Adrenal gland (tissue), 12 donors: ENCODE data around the gene GSK3B. TPM values are rescaled to one million over a fixed set of nuclear protein-coding genes. Genes with fewer than 3 reads are reported as not detected.

Experiments
- DNase-seq, 7 donors: peaks; one replicate each; pipeline ENCODE4 v3.0.0-alpha.2; 2019 to 2020
- H3K27ac ChIP-seq, 5 donors: fragments of 200-600 bp; sonication (generic) in 4 of 5; 1 replicate in 3 of 5; 2 replicates in 2 of 5; pipeline versions ENCODE4 v1.5.1 to v1.8.0; 2016 to 2020; ENCODE audit warnings: mild to moderate bottlenecking in 1 of 5
- H3K27me3 ChIP-seq: fragments of 200-600 bp; 2 replicates; pipeline ENCODE4 v1.8.0; 2021
- H3K36me3 ChIP-seq, 2 donors: fragments of 200-600 bp; replicated peaks in 1 of 2; 1 replicate in 1 of 2; 2 replicates in 1 of 2; pipeline versions ENCODE4 v1.5.1 to v1.8.0; 2018 to 2022
- H3K4me1 ChIP-seq, 2 donors: fragments of 200-600 bp; replicated peaks in 1 of 2; 1 replicate in 1 of 2; 2 replicates in 1 of 2; pipeline versions ENCODE4 v1.5.1 to v1.8.0; 2018 to 2021
- H3K4me3 ChIP-seq, 4 donors: fragments of 200-600 bp; sonication (generic) in 3 of 4; one replicate each; pipeline ENCODE4 v1.5.1; 2016 to 2018
- H3K9me3 ChIP-seq, 3 donors: fragments of 200-600 bp; sonication (generic) in 1 of 3; replicated peaks in 1 of 3; 1 replicate in 2 of 3; 2 replicates in 1 of 3; pipeline versions ENCODE4 v1.5.1 to v1.8.0; 2016 to 2021
- CTCF ChIP-seq, 6 experiments: fragments of 450-650 bp in 4 of 6; fragments of 200-600 bp in 2 of 6; sonication (generic) in 1 of 6; IDR thresholded peaks; 1 replicate in 5 of 6; 2 replicates in 1 of 6; pipeline versions ENCODE4 v1.5.1 to v1.8.0; 2016 to 2021; ENCODE audit warnings: antibody characterized with exemption in 6 of 6, mild to moderate bottlenecking in 2 of 6, moderate library complexity in 1 of 6
- POLR2A ChIP-seq, 2 donors: fragments of 450-650 bp; IDR thresholded peaks; one replicate each; pipeline ENCODE4 v1.6.1; 2017; ENCODE audit warnings: antibody characterized with exemption in 2 of 2, mild to moderate bottlenecking in 2 of 2, moderate library complexity in 1 of 2
- WGBS, 4 donors: extraction: QIAGEN DNeasy Blood & Tissue Kit in 2 of 4; methylation state at CpG; one replicate each; pipeline versions ENCODE4 v1.1.5 to v1.1.7; 2013 to 2017; 5-methylcytosine and 5-hydroxymethylcytosine counted together
- intact Hi-C, 2 donors: fragments of 100-400 bp; cut with DNase I; formaldehyde crosslinking; loops; one replicate each; pipeline versions ENCODE4 v1.14.1 to v1.15.0; 2022 to 2023
- polyA plus RNA-seq, 3 donors: library from polyadenylated mRNA; stranded (reverse); fragments of 200-250 nt in 2 of 3; fragments of 350-450 nt in 1 of 3; fragmentation: Illumina TruSeq in 1 of 3; extraction: RNeasy Lipid Tissue Mini Kit (QIAGEN cat#74804) in 1 of 3; gene quantifications; one replicate each; pipeline ENCODE4 v1.2.3, GENCODE V29; 2013 to 2014
- total RNA-seq, 9 donors: library from RNA; depleted of rRNA in 4 of 9; stranded (reverse); fragments of >200 nt in 4 of 9; fragments of 120-200 nt in 1 of 9; fragmentation: NEBNext Ultra II Directional in 1 of 9; extraction: Animal tissue kit (Norgen Biotek cat#: 25700) in 1 of 9; gene quantifications; one replicate each; pipeline versions ENCODE4 v1.1.0 to v1.2.4, GENCODE V29; 2013 to 2023
- donor health status: healthy with polysubstance abuse.
- donor health status: Bipolar disorder and iron deficiency.
- donor health status: DM: yes; HTN: yes; CAD: no.
- donor health status: DM: no; HTN: no; CAD: no.
- donor health status: DM: no; HTN: no; CAD: no.
- donor health status: DM: yes; HTN: yes; CAD: no.

GSK3B gene
- total and polyA plus RNA-seq, 12 donors = 10.0 to 63.7 (median 44.8) TPM

- TF ChIP-seq CTCF (IDR thresholded peaks at IDR 0.05) = no peak
- no peak for TF ChIP-seq POLR2A (IDR thresholded peaks at IDR 0.05)
- Histone ChIP-seq H3K27me3 (no peaks in the 10 kb centered on the region), H3K36me3 (no peaks in the 10 kb centered on the region), H3K4me3 (no peak overlapping the region), H3K9me3 (no peaks in the 10 kb centered on the region), H3K4me1 (no peaks in the 10 kb centered on the region), H3K27ac (no peak overlapping the region)
- 89 to 98% (median 90%) methylated on average over 2 of the region's 2 CpGs for WGBS, 4 donors
- no peak for DNase-seq
- intact Hi-C loops = no loop called here
Measured at GRCh38 chr3:119786409-119786808, 307.8 kb downstream of the GSK3B start.

GRCh38 chr3:119783883-119784282 is 310.4 kb downstream of the GSK3B start:
- H3K4me3 ChIP-seq = no peak overlapping the region
- intact Hi-C loops = no loop called here
- peaks cover 6% of the 10 kb centered on the region in 2 donors for H3K4me1 ChIP-seq
- 68 to 73% (median 69%) methylated on average over 7 of the region's 7 CpGs for WGBS, 4 donors
- no peak for DNase-seq
- no peak overlapping the region for H3K27ac ChIP-seq
- TF ChIP-seq CTCF (IDR thresholded peaks at IDR 0.05) (no peak), POLR2A (IDR thresholded peaks at IDR 0.05) (no peak)
- no peaks in the 10 kb centered on the region for H3K9me3 ChIP-seq
- no peaks in the 10 kb centered on the region for H3K36me3 ChIP-seq
- no peaks in the 10 kb centered on the region for H3K27me3 ChIP-seq

GRCh38 chr3:119783255-119783654 is 311.0 kb downstream of the GSK3B start:
- DNase-seq = no peak
- Histone ChIP-seq H3K27me3 (no peaks in the 10 kb centered on the region), H3K9me3 (no peaks in the 10 kb centered on the region), H3K36me3 (no peaks in the 10 kb centered on the region), H3K4me3 (no peak overlapping the region), H3K4me1 (peaks cover 6% of the 10 kb centered on the region in 2 donors), H3K27ac (no peak overlapping the region)
- 75 to 87% (median 79%) methylated on average over 2 of the region's 2 CpGs for WGBS, 4 donors
- intact Hi-C loops = no loop called here
- TF ChIP-seq CTCF (IDR thresholded peaks at IDR 0.05) = no peak

- no peaks in the 10 kb centered on the region for H3K27me3 ChIP-seq
- no peak for TF ChIP-seq CTCF (IDR thresholded peaks at IDR 0.05)
- no peak for TF ChIP-seq POLR2A (IDR thresholded peaks at IDR 0.05)
- no peak overlapping the region for H3K27ac ChIP-seq
- intact Hi-C loops = no loop called here
- 95% methylated on average over 1 of the region's 1 CpG; no CpG with 5 or more reads in 2 of the 4 donors for WGBS, 4 donors
- no peaks in the 10 kb centered on the region for H3K9me3 ChIP-seq
- H3K4me1 ChIP-seq = peaks cover 6% of the 10 kb centered on the region in 2 donors
- H3K36me3 ChIP-seq = no peaks in the 10 kb centered on the region
- H3K4me3 ChIP-seq = no peak overlapping the region
- DNase-seq = no peak
Measured at GRCh38 chr3:119782460-119782859, 311.8 kb downstream of the GSK3B start.
